Astrocyte (in vitro differentiated cells and primary cell): ENCODE measurements around the gene STK39. TPM values are rescaled to one million over a fixed set of nuclear protein-coding genes. Genes with fewer than 3 reads are reported as not detected.

Source experiments
- DNase-seq: peaks from one replicate; pipeline ENCODE4 v3.0.0-alpha.2; 2010; ENCODE audit warnings: low read depth
- FAIRE-seq: peaks from 2 replicates; lab custom pipeline; 2011; peaks lifted over from hg19 to GRCh38; lab: Jason Lieb, UNC
- H2AFZ ChIP-seq: 2 replicates; pipeline ENCODE4 v1.6.0; 2012; ENCODE audit warnings: low read depth, low read length, inconsistent platforms
- H3K27ac ChIP-seq: 2 replicates; pipeline ENCODE4 v1.5.1; 2011; ENCODE audit warnings: low read depth, low read length, inconsistent platforms
- H3K27me3 ChIP-seq: 2 replicates; pipeline ENCODE4 v1.6.0; 2011; ENCODE audit warnings: low read length, inconsistent platforms; ENCODE audit not compliant: insufficient read depth
- H3K36me3 ChIP-seq: 2 replicates; pipeline ENCODE4 v1.5.1; 2011; ENCODE audit warnings: low read length, inconsistent platforms; ENCODE audit not compliant: insufficient read depth
- H3K4me1 ChIP-seq: 2 replicates; pipeline ENCODE4 v1.5.1; 2011; ENCODE audit warnings: low read length, inconsistent platforms; ENCODE audit not compliant: insufficient read depth
- H3K4me2 ChIP-seq: 2 replicates; pipeline ENCODE4 v1.6.0; 2012; ENCODE audit warnings: low read length, inconsistent platforms
- H3K4me3 ChIP-seq: 2 replicates; pipeline ENCODE4 v1.5.1; 2011; ENCODE audit warnings: low read depth, mild to moderate bottlenecking, low read length, inconsistent platforms; ENCODE audit not compliant: insufficient read depth
- H3K79me2 ChIP-seq: 2 replicates; pipeline ENCODE4 v1.6.0; 2012; ENCODE audit warnings: mild to moderate bottlenecking, low read length, inconsistent platforms; ENCODE audit not compliant: insufficient read depth
- H3K9ac ChIP-seq: 2 replicates; pipeline ENCODE4 v1.6.0; 2012; ENCODE audit warnings: mild to moderate bottlenecking, low read length, inconsistent platforms
- H3K9me3 ChIP-seq: 2 replicates; pipeline ENCODE4 v1.5.1; 2012; ENCODE audit warnings: low read depth, mild to moderate bottlenecking, low read length, inconsistent platforms; ENCODE audit not compliant: insufficient read depth
- H4K20me1 ChIP-seq: 2 replicates; pipeline ENCODE4 v1.6.0; 2012; ENCODE audit warnings: low read length, inconsistent platforms; ENCODE audit not compliant: insufficient read depth
- H3K27ac Mint-ChIP-seq: one replicate; pipeline ENCODE4 v1.8.0; 2021; ENCODE audit warnings: mild to moderate bottlenecking, mixed read lengths; ENCODE audit not compliant: unreplicated experiment
- H3K27me3 Mint-ChIP-seq: one replicate; pipeline ENCODE4 v1.8.0; 2021; ENCODE audit warnings: low read depth, mixed read lengths; ENCODE audit not compliant: unreplicated experiment
- H3K36me3 Mint-ChIP-seq: one replicate; pipeline ENCODE4 v1.8.0; 2021; ENCODE audit warnings: low read depth, mixed read lengths; ENCODE audit not compliant: unreplicated experiment
- H3K4me1 Mint-ChIP-seq: one replicate; pipeline ENCODE4 v1.8.0; 2021; ENCODE audit warnings: low read depth, mixed read lengths; ENCODE audit not compliant: unreplicated experiment
- H3K4me3 Mint-ChIP-seq: one replicate; pipeline ENCODE4 v1.8.0; 2021; ENCODE audit warnings: mild to moderate bottlenecking, moderate library complexity, mixed read lengths; ENCODE audit not compliant: unreplicated experiment
- H3K9me3 Mint-ChIP-seq: one replicate; pipeline ENCODE4 v1.8.0; 2021; ENCODE audit warnings: mild to moderate bottlenecking, mixed read lengths; ENCODE audit not compliant: unreplicated experiment
- CTCF ChIP-seq: IDR thresholded peaks from 2 replicates; pipeline ENCODE4 v1.5.1; 2011; ENCODE audit warnings: low read depth, mild to moderate bottlenecking, inconsistent platforms, low read length, moderate library complexity; ENCODE audit not compliant: insufficient read depth
- EZH2 ChIP-seq: IDR thresholded peaks from 2 replicates; pipeline ENCODE4 v1.6.1; 2012; ENCODE audit warnings: mild to moderate bottlenecking, low read length, inconsistent platforms; ENCODE audit not compliant: insufficient read depth
- total RNA-seq: library from RNA; stranded (reverse); gene quantifications from 2 replicates; pipeline ENCODE4 v1.2.1, GENCODE V29; 2021

STK39 gene
- total RNA-seq, 1 donor from 2014 or later: 23.4 TPM

DNA sequence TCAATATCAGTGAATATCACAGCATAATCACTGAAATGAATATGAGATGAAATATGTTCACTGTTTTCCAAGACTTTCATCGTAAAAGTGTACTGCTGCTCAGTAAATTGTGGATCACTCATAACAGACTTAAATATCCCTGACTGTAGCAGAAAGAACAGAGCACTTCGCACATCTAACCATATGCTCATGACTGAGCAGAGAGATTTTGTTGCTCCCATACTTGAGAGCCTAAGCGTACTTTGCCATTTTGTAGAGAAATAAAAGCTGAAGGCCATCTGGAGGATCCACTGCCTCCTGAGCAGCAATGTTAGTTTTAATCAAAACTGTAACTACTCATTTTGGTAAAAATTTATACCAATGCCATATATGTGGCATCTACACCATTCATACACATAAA is 243.5 kb downstream of the STK39 start:
- Histone ChIP-seq H3K27me3 (no peaks in the 10 kb centered on the region), H3K9me3 (no peaks in the 10 kb centered on the region), H3K9ac (no peak overlapping the region), H3K4me2 (no peak overlapping the region), H3K4me3 (no peak overlapping the region), H3K4me1 (no peaks in the 10 kb centered on the region), H3K36me3 (no peaks in the 10 kb centered on the region), H4K20me1 (no peaks in the 10 kb centered on the region), H2AFZ (no peak overlapping the region), H3K79me2 (no peaks in the 10 kb centered on the region), H3K27ac (no peak overlapping the region)
- peaks cover 8% of the 10 kb centered on the region for H3K4me1 Mint-ChIP-seq
- H3K36me3 Mint-ChIP-seq: peaks cover 21% of the 10 kb centered on the region
- H3K27me3 Mint-ChIP-seq: no peaks in the 10 kb centered on the region
- no peaks in the 10 kb centered on the region for H3K9me3 Mint-ChIP-seq
- no peak overlapping the region for H3K4me3 Mint-ChIP-seq
- DNase-seq: no peak
- FAIRE-seq: no peak
- no peak overlapping the region for H3K27ac Mint-ChIP-seq
- TF ChIP-seq CTCF: no peak
- no peak for TF ChIP-seq EZH2

GRCh38 chr2:168002021-168002553 is 245.3 kb downstream of the STK39 start:
- H3K4me2 ChIP-seq: peak overlapping the region; percentile 35
- Mint-ChIP-seq H3K9me3 (no peaks in the 10 kb centered on the region), H3K4me1 (peaks cover 8% of the 10 kb centered on the region), H3K27me3 (no peaks in the 10 kb centered on the region), H3K4me3 (no peak overlapping the region), H3K27ac (peak overlapping the region; percentile 3), H3K36me3 (peaks cover 16% of the 10 kb centered on the region)
- no peak overlapping the region for H2AFZ ChIP-seq
- no peaks in the 10 kb centered on the region for H4K20me1 ChIP-seq
- H3K9me3 ChIP-seq: no peaks in the 10 kb centered on the region
- DNase-seq (peak; percentile 56), FAIRE-seq (no peak)
- TF ChIP-seq CTCF (no peak), EZH2 (no peak)
- H3K27me3 ChIP-seq: no peaks in the 10 kb centered on the region
- no peak overlapping the region for H3K4me3 ChIP-seq
- H3K79me2 ChIP-seq: no peaks in the 10 kb centered on the region
- H3K4me1 ChIP-seq: no peaks in the 10 kb centered on the region
- H3K36me3 ChIP-seq: no peaks in the 10 kb centered on the region
- no peak overlapping the region for H3K9ac ChIP-seq
- H3K27ac ChIP-seq: peak overlapping the region; percentile 15

- peaks cover 2% of the 10 kb centered on the region for H3K36me3 ChIP-seq
- no peak overlapping the region for H3K9ac ChIP-seq
- no peak for FAIRE-seq
- DNase-seq: no peak
- no peaks in the 10 kb centered on the region for H3K27me3 Mint-ChIP-seq
- H4K20me1 ChIP-seq: no peaks in the 10 kb centered on the region
- H3K36me3 Mint-ChIP-seq: no peaks in the 10 kb centered on the region
- H3K27ac Mint-ChIP-seq: no peak overlapping the region
- peaks cover 13% of the 10 kb centered on the region for H3K4me1 Mint-ChIP-seq
- no peak overlapping the region for H2AFZ ChIP-seq
- no peaks in the 10 kb centered on the region for H3K27me3 ChIP-seq
- H3K4me2 ChIP-seq: no peak overlapping the region
- no peaks in the 10 kb centered on the region for H3K9me3 Mint-ChIP-seq
- H3K4me1 ChIP-seq: no peaks in the 10 kb centered on the region
- H3K4me3 Mint-ChIP-seq: no peak overlapping the region
- no peaks in the 10 kb centered on the region for H3K79me2 ChIP-seq
- no peak overlapping the region for H3K27ac ChIP-seq
- no peak overlapping the region for H3K4me3 ChIP-seq
- TF ChIP-seq EZH2 (no peak), CTCF (no peak)
- no peaks in the 10 kb centered on the region for H3K9me3 ChIP-seq
These were observed 255.1 kb downstream of the STK39 start for GRCh38 chr2:167992278-167992677.
